ENCODE measurements around the gene WDR75.

DNA sequence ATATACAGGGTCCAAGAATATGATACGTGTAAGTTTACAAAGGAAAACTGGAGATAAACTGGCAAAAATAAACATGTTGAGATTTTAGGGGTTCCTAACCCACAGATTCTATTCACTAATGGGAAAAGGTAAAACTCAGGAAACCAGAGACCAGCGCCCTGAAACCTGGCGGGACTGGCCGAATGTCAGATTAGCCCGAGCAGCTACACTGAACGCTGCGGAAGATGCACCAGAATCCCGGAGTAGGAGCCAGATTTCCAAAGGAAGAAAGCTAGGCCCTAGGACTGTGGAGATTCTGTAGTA, 679 bp upstream of the WDR75 start:
- no peak for TF ChIP-seq SIN3A (IDR thresholded peaks at IDR 0.05; ENCODE audit: borderline replicate concordance, insufficient read depth, low read length)
- TF ChIP-seq, protein P1, sequence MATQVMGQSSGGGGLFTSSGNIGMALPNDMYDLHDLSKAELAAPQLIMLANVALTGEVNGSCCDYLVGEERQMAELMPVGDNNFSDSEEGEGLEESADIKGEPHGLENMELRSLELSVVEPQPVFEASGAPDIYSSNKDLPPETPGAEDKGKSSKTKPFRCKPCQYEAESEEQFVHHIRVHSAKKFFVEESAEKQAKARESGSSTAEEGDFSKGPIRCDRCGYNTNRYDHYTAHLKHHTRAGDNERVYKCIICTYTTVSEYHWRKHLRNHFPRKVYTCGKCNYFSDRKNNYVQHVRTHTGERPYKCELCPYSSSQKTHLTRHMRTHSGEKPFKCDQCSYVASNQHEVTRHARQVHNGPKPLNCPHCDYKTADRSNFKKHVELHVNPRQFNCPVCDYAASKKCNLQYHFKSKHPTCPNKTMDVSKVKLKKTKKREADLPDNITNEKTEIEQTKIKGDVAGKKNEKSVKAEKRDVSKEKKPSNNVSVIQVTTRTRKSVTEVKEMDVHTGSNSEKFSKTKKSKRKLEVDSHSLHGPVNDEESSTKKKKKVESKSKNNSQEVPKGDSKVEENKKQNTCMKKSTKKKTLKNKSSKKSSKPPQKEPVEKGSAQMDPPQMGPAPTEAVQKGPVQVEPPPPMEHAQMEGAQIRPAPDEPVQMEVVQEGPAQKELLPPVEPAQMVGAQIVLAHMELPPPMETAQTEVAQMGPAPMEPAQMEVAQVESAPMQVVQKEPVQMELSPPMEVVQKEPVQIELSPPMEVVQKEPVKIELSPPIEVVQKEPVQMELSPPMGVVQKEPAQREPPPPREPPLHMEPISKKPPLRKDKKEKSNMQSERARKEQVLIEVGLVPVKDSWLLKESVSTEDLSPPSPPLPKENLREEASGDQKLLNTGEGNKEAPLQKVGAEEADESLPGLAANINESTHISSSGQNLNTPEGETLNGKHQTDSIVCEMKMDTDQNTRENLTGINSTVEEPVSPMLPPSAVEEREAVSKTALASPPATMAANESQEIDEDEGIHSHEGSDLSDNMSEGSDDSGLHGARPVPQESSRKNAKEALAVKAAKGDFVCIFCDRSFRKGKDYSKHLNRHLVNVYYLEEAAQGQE (IDR thresholded peaks at IDR 0.05; ENCODE audit: insufficient read depth in 1 of 2, low read depth in 2 of 2, low read length in 2 of 2): no peak
- no peak for TF ChIP-seq TAF1 (IDR thresholded peaks at IDR 0.05; ENCODE audit: borderline replicate concordance, insufficient read depth, low read length)
- TF ChIP-seq POLR2AphosphoS5 (IDR thresholded peaks at IDR 0.05; ENCODE audit: low read depth, low read length): no peak
